PC-9 (cell line): ENCODE measurements around the gene TBCB.

Source experiments
- CTCF ChIP-seq: fragments of 200-600 bp; sonication (generic); conservative IDR thresholded peaks from 2 replicates; pipeline ENCODE4 v1.6.1; 2017; ENCODE audit warnings: mixed run types, antibody characterized with exemption, mild to moderate bottlenecking, moderate library complexity
- EZH2 ChIP-seq: fragments of 200-600 bp; sonication (generic); IDR thresholded peaks from 2 replicates; pipeline ENCODE4 v1.8.0; 2017; ENCODE audit warnings: antibody characterized with exemption, low read depth

GRCh38 chr19:36141039-36141927 is 26.0 kb downstream of the TBCB start:
- no peak for TF ChIP-seq CTCF
- no peak for TF ChIP-seq EZH2
